ENCODE data around the gene RDM1. TPM values are rescaled to one million over a fixed set of nuclear protein-coding genes. Genes with fewer than 3 reads are reported as not detected.

The RDM1 gene
- total and polyA plus RNA-seq, 2 experiments from 2014 or later, result 3.9 to 8.8 TPM

GRCh38 chr17:35900280-35900679, 30.3 kb downstream of the RDM1 start (continued):
- no peak for TF ChIP-seq CTCF (conservative IDR thresholded peaks at IDR 0.05; ENCODE audit: low read depth in 2 of 2)
- TF ChIP-seq EZH2 (IDR thresholded peaks at IDR 0.05; ENCODE audit: low read depth, unreplicated experiment), result no peak

- H3K9me2 ChIP-seq (ENCODE audit: insufficient read depth), result no peaks in the 10 kb centered on the region
- no peaks in the 10 kb centered on the region for H3K36me3 Mint-ChIP-seq (ENCODE audit: low read depth)
- H3K4me1 ChIP-seq (ENCODE audit: insufficient read depth), result no peaks in the 10 kb centered on the region
- peaks cover 3% of the 10 kb centered on the region for H3K27me3 Mint-ChIP-seq (ENCODE audit: insufficient read depth, low read depth, poor library complexity)
- no peak overlapping the region for H3K4me3 ChIP-seq
- H3F3A ChIP-seq (replicated peaks; ENCODE audit: low read depth), result no peaks in the 10 kb centered on the region
- no peak overlapping the region for H3K4me3 Mint-ChIP-seq
- no peaks in the 10 kb centered on the region for H3K9me3 Mint-ChIP-seq
- no peak for ATAC-seq
- no peak overlapping the region for H3K4me2 ChIP-seq
- no peak overlapping the region for H3K27ac ChIP-seq (ENCODE audit: low read depth)
- no peak overlapping the region for H3K27ac Mint-ChIP-seq
- H2AFZ ChIP-seq, result no peak overlapping the region
- H3K4me1 Mint-ChIP-seq, result no peaks in the 10 kb centered on the region
- H4K20me1 ChIP-seq (replicated peaks; ENCODE audit: insufficient read depth), result no peaks in the 10 kb centered on the region
- H3K79me2 ChIP-seq (replicated peaks; ENCODE audit: insufficient read depth), result no peaks in the 10 kb centered on the region
- DNase-seq (ENCODE audit: low spot score), result no peak
- H3K27me3 ChIP-seq (ENCODE audit: insufficient read depth), result no peaks in the 10 kb centered on the region
- no peaks in the 10 kb centered on the region for H3K36me3 ChIP-seq (ENCODE audit: insufficient read depth)
- no peak for TF ChIP-seq JUNB (IDR thresholded peaks at IDR 0.05; ENCODE audit: unreplicated experiment)
- TF ChIP-seq STAT1 (IDR thresholded peaks at IDR 0.05; ENCODE audit: unreplicated experiment), result no peak
- no peak for TF ChIP-seq POLR2AphosphoS5 (IDR thresholded peaks at IDR 0.05; ENCODE audit: low read depth)
- no peak for TF ChIP-seq REST (IDR thresholded peaks at IDR 0.05; ENCODE audit: unreplicated experiment)
- TF ChIP-seq NANOG (IDR thresholded peaks at IDR 0.05; ENCODE audit: borderline replicate concordance), result no peak
- TF ChIP-seq EZH2 (IDR thresholded peaks at IDR 0.05; ENCODE audit: low read depth, unreplicated experiment), result no peak
- no peak for TF ChIP-seq CREB1 (CRISPR knock-in tag; IDR thresholded peaks at IDR 0.05; ENCODE audit: low read depth)
- no peak for TF ChIP-seq ZNF462 (CRISPR knock-in tag; IDR thresholded peaks at IDR 0.05)
- no peak for TF ChIP-seq CTCF (conservative IDR thresholded peaks at IDR 0.05; ENCODE audit: low read depth in 2 of 2)
- TF ChIP-seq ZNF114 (CRISPR knock-in tag; IDR thresholded peaks at IDR 0.05), result no peak
These were observed 32.1 kb downstream of the RDM1 start for GRCh38 chr17:35898283-35899070.
